ENCODE results near the gene FAM162A.

DNA sequence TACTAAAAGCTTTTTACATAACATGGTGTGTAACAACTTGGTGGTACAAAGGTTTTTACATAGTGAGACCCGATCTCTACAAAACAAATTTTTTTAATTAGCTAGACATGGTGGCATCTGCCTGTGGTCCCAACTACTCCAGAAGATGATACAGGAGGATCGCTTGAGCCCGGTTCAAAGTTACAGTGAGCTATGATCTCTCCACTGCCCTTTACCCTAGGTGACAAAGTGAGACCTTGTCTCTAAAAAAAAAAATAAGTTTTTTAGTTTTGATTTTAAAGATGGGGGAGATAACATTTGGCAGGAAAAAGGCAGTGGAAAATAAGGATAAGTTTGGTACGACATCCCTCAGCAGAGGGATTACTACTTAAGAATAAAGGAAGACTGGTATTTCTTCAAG lies 5.9 kb downstream of the FAM162A start:
- TF ChIP-seq POLR2AphosphoS5 (IDR thresholded peaks at IDR 0.05) (no peak), EZH2 (IDR thresholded peaks at IDR 0.05; ENCODE audit: borderline replicate concordance, insufficient read depth, low read length, poor library complexity, severe bottlenecking) (no peak), EP300 (conservative IDR thresholded peaks at IDR 0.05; ENCODE audit: poor library complexity, severe bottlenecking) (no peak), MXI1 (conservative IDR thresholded peaks at IDR 0.05; ENCODE audit: poor library complexity, severe bottlenecking) (no peak)
- TF ChIP-seq, protein P1, sequence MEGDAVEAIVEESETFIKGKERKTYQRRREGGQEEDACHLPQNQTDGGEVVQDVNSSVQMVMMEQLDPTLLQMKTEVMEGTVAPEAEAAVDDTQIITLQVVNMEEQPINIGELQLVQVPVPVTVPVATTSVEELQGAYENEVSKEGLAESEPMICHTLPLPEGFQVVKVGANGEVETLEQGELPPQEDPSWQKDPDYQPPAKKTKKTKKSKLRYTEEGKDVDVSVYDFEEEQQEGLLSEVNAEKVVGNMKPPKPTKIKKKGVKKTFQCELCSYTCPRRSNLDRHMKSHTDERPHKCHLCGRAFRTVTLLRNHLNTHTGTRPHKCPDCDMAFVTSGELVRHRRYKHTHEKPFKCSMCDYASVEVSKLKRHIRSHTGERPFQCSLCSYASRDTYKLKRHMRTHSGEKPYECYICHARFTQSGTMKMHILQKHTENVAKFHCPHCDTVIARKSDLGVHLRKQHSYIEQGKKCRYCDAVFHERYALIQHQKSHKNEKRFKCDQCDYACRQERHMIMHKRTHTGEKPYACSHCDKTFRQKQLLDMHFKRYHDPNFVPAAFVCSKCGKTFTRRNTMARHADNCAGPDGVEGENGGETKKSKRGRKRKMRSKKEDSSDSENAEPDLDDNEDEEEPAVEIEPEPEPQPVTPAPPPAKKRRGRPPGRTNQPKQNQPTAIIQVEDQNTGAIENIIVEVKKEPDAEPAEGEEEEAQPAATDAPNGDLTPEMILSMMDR (IDR thresholded peaks at IDR 0.05; ENCODE audit: poor library complexity, severe bottlenecking): no peak

All from neural cell (in vitro differentiated cells).